ENCODE data around the gene TPH1. TPM values are rescaled to one million over a fixed set of nuclear protein-coding genes. Genes with fewer than 3 reads are reported as not detected.
A peak's percentile ranks its signal among the peaks of the same experiment; 100 is the strongest.

The TPH1 gene
- total RNA-seq = under 1 TPM; 0.33 to 0.65 TPM
- long read RNA-seq, donor 1 = 0 reads
- long read RNA-seq, donor 2 = 0 reads

GRCh38 chr11:18046116-18046777 lies at the start of gene TPH1:
Gene TPH1 (minus strand): TSS chr11:18046269. CDS start chr11:18040762, 5,507 bp downstream.
- intact Hi-C loops (cut with DNase I) = no loop called here
- DNase-seq (ENCODE audit: low spot score) = peak; percentile 81

- DNase-seq (ENCODE audit: low spot score) = no peak
- intact Hi-C loops (cut with DNase I) = no loop called here
Observed at GRCh38 chr11:18093959-18094358, 47.9 kb upstream of the TPH1 start.

- no peak for DNase-seq (ENCODE audit: low spot score)
- intact Hi-C loops (cut with DNase I) = no loop called here
Observed at GRCh38 chr11:18091731-18092130, 45.7 kb upstream of the TPH1 start.

DNA sequence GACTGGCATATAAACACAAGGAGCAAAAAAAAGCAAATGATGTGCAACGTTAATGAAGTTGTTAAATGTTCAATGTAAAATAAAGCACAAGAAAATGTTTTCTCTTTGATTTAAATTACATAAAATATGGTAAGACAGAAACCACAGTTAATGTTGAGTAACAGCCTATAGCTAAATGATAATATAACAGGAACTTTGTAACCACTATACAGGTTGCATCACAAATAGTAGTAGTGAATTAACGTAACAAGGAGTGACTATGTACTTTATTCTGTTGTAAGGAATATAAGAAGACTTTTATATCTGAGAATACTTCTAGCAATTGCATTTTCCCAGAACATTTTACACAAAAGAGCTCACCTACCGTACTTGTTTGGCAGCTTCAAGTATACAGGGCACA lies 42.9 kb upstream of the TPH1 start:
- no peak for DNase-seq (ENCODE audit: low spot score)
- intact Hi-C loops (cut with DNase I) = no loop called here

DNA sequence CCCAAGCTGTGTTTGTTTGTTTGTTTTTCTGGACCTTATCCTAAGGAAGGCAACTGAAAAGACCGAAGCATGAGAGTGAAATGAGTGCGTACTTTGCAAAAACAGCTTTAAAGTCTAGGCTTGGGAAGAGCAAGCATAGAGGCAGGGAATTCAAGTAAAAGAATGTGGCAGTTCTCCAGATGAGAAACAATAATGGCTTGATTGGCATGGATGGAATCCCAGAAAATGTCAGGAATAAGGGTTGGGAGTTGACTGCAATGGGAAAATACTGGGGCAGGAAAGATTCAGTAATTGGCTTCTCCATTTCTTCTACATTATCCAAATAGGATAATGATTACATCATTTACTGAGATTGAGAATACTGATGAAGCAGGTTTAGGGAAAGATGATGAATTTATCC lies 42.3 kb upstream of the TPH1 start:
- intact Hi-C loops (cut with DNase I) = no loop called here
- DNase-seq (ENCODE audit: low spot score) = no peak

DNA sequence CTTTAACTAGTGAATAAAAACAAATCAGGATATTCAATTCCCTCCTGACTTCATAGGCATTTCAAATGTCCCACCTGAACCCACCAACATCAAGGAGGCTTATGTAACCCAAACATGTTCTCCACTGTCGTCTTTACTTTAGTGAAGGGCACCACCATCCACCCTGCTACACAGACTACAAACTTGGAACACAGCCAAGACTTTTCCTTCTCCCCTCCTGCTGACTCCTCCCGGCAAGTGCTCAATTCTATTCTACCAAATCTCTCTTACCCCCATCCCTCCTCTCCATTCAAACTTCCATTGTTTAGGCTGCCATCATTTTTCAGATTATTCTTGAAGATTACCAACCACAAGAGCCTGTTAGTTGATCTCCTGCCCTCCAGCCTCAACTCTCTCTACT lies 35.5 kb upstream of the TPH1 start:
- no peak for DNase-seq (ENCODE audit: low spot score)
- intact Hi-C loops (cut with DNase I) = no loop called here

- intact Hi-C loops (cut with DNase I) = no loop called here
Observed at GRCh38 chr11:18080451-18080850, 34.4 kb upstream of the TPH1 start.

GRCh38 chr11:18078909-18079308 lies 32.8 kb upstream of the TPH1 start:
- no peak for DNase-seq (ENCODE audit: low spot score)
- intact Hi-C loops (cut with DNase I) = no loop called here

More at GRCh38 chr11:18080451-18080850, 34.4 kb upstream of the TPH1 start:
- no peak for DNase-seq (ENCODE audit: low spot score)

DNA sequence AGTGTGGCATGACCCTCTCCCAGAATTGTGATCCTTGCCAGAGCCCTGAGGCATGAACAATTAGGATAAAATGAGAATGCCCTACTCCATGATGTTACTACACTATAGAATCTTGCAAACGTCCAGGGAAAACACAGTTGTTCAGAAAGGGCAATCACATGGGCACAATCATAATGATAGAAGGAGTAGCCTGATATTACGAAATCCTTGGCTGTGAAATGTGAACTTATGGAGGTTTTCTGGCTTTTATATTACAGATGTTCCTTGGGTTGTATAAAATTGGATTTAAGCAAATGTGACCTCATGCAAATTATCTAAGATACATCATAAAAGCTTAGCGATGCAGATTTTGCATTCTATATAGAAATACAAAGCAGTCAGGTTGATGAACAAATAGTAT lies 29.4 kb upstream of the TPH1 start:
- intact Hi-C loops (cut with DNase I) = no loop called here

GRCh38 chr11:18071098-18071705 lies 25.1 kb upstream of the TPH1 start:
- intact Hi-C loops (cut with DNase I) = no loop called here
- no peak for DNase-seq (ENCODE audit: low spot score)

More for the DNA sequence above, 29.4 kb upstream of the TPH1 start:
- no peak for DNase-seq (ENCODE audit: low spot score)

- DNase-seq (ENCODE audit: low spot score) = no peak
- intact Hi-C loops (cut with DNase I) = no loop called here
Observed at GRCh38 chr11:18067372-18067771, 21.3 kb upstream of the TPH1 start.

DNA sequence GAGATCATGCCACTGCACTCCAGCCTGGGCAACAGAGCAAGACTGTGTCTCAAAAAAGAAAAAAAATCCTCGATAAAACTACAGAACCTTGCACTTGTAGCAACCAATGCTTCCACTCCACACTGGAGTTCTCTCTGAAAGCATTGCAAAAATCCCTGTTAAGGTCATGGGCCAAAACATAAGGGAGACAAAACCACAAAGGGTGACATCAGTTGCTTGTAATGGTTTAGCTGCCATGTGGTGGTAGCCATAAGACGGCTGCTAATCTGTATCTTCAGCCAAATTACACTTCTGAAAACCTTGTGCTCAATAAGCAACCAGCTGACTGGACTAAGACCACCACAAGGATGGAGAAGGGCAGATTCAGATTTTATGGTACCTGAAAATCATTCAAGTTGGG lies 20.6 kb upstream of the TPH1 start:
- no peak for DNase-seq (ENCODE audit: low spot score)
- intact Hi-C loops (cut with DNase I) = no loop called here

GRCh38 chr11:18065572-18065971 lies 19.5 kb upstream of the TPH1 start:
- intact Hi-C loops (cut with DNase I) = no loop called here
- no peak for DNase-seq (ENCODE audit: low spot score)

DNA sequence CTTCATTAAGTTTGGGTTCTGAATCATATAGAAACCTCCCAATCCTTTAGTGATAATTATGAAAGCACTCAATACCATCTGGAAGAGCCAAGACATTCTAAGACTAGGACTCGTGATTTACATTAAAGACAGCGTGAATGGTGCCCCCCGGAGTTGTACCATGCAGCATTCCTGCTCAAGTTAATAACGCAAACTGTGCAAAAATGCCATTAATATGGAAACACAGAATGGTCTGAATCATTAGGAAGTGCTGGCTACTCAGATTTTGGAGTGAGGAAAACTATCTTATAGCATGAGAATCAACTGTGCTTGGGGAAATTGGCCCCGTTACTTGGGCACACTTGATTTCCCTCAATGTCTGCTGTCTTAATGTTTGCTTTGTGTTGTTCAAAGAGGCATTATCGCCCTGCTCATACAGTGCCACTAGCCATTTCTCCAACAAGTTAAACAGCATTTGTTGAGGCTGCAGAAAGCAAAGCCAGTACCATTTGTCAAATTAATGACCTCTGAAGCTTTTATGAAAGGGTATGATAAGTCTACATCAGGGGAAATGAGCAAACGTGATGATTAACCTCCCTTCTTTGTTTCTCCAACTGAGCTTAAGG lies 18.5 kb upstream of the TPH1 start:
- DNase-seq (ENCODE audit: low spot score) = no peak
- intact Hi-C loops (cut with DNase I) = no loop called here

- no peak for DNase-seq (ENCODE audit: low spot score)
- intact Hi-C loops (cut with DNase I) = no loop called here
Observed at GRCh38 chr11:18063862-18064434, 17.9 kb upstream of the TPH1 start.

DNA sequence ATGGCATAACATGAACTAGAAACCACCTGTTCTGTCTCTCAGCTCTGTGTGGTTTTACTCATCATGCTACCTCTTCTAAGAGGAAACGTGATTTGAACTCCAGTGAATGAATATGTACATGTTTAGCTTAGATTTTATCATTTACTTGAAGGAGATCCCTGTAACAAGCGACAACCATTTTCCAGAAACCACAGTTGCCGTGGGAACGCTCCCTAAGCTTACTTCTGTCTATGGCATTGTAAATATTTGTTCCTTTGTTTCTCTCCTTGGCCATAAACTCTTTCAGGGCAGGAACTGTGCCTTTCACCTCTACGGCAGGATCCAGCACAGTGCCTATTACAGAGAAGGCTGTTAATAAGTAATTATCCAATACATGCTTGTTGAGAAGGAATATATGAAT lies 17.1 kb upstream of the TPH1 start:
- no peak for DNase-seq (ENCODE audit: low spot score)
- intact Hi-C loops (cut with DNase I) = no loop called here

GRCh38 chr11:18061351-18061750 lies 15.3 kb upstream of the TPH1 start:
- intact Hi-C loops (cut with DNase I) = no loop called here
- no peak for DNase-seq (ENCODE audit: low spot score)

DNA sequence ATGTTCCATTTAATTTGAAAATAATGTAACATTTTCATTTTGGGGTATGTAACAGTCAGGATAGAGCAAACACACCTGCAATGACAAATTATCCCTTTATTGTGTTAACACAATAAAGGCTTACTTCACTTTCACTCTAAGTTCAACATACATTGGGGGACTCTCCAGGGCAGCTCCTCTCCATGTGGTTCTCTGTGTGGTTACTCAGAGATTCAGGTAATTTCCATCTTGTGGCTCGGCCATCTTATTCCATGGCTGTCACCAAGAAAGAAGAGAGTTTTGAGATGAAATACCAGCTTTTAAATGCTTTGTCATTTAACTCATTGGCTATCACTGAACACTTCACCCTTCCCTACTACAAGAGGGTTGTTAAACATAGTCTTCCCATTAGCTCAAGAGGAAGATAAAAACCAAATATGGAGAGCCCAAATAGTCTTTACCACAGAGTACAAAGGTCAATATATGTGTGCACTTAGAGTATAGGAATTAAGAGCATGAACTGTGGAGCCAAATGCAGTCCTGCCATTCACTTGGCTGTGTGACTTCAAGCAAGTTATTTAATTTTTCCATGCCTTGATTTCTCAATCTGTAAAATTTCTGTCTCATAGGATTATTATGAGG lies 10.6 kb upstream of the TPH1 start:
- intact Hi-C loops (cut with DNase I) = no loop called here
- DNase-seq (ENCODE audit: low spot score) = no peak

GRCh38 chr11:18054511-18055103 lies 8.5 kb upstream of the TPH1 start:
- no peak for DNase-seq (ENCODE audit: low spot score)
- intact Hi-C loops (cut with DNase I) = loop anchor here in 1 of 2 donors (2.0 kb wide), 1 partner anchor 26 kb away; no protein-coding TSS in a partner anchor

DNA sequence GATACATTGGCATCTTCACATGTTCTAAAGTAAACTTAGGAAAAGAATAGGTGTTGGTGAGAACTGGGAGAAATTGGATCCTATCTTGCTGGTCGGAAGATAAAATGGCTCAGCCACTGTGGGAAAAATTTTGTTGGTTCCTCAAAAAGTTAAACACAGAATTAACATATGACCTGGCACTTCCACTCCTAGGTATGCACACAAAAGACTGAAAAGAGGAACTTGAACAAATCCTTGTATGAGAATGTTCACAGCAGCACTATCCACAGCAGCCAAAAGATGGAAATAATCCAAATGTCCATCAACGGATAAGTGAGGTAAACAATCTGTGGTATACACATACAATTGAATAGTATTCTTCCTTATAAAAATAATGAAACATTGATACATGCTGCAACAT lies 4.8 kb upstream of the TPH1 start:
- no peak for DNase-seq (ENCODE audit: low spot score)
- intact Hi-C loops (cut with DNase I) = no loop called here

Measured in posterior vena cava (tissue), 2 donors.